ENCODE measurements around the gene SH2D1B.

DNA sequence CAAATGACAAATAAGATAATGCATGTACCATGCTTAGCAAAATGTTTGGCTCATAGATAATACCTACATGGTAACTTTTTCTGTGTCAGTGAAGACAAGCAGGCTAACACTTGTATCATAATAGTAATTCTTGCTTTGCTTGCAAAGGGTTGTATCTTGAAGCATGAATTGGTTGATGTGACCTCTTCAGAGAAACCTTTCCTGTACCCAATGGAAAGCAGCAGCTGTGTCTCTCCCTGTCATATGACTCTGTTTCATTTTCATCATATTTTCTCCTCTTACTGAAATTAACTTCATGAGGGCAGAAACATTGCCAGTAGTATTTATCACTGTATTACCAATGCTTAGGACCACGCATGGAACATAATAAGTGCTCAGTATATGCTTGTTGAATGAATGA is 4.4 kb downstream of the SH2D1B start:
- TF ChIP-seq, protein P1, sequence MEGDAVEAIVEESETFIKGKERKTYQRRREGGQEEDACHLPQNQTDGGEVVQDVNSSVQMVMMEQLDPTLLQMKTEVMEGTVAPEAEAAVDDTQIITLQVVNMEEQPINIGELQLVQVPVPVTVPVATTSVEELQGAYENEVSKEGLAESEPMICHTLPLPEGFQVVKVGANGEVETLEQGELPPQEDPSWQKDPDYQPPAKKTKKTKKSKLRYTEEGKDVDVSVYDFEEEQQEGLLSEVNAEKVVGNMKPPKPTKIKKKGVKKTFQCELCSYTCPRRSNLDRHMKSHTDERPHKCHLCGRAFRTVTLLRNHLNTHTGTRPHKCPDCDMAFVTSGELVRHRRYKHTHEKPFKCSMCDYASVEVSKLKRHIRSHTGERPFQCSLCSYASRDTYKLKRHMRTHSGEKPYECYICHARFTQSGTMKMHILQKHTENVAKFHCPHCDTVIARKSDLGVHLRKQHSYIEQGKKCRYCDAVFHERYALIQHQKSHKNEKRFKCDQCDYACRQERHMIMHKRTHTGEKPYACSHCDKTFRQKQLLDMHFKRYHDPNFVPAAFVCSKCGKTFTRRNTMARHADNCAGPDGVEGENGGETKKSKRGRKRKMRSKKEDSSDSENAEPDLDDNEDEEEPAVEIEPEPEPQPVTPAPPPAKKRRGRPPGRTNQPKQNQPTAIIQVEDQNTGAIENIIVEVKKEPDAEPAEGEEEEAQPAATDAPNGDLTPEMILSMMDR (conservative IDR thresholded peaks at IDR 0.05; ENCODE audit: low read depth, low read length), result no peak
- TF ChIP-seq EZH2 (IDR thresholded peaks at IDR 0.05; ENCODE audit: borderline replicate concordance, low read depth, low read length, poor library complexity, severe bottlenecking), result no peak
